HUDEP-2 (cell line): ENCODE measurements around the gene FOXN3.
A peak's percentile ranks its signal among the peaks of the same experiment; 100 is the strongest.
"Not testable (repeated sequence)": the region's sequence is repeated elsewhere in the genome, so short reads cannot be mapped to it uniquely, and the experiment has no call there.

Source experiments
- DNase-seq, 76 experiments: peaks; one replicate each; lab custom pipeline; 2025; ENCODE audit not compliant: unreplicated experiment in 76 of 76; lab: John Stamatoyannopoulos, UW

The FOXN3 gene

DNA sequence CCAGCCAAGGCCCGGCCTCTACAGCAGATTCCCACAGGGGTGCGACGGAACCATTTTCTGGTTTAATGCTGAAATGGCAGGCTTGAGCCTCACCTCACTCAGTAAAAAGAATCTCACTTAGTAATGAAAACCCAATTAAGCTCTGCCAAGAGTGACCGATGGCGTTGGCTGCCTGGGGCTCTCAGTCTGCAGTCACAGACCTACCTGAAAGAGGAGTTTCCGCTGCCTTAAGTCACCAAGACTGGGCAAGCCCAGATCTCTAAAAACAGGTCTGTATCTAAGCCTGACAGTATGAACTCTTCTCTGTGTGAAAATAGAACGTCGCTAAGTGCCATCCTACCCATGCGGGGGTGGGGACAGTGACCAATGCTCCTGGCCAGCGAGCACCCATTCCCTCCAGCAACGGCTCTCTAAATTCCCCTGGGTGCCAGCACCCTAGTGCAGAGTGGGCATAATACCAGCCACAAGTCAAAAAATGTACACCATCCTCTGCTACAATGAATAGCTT is 107.3 kb downstream of the FOXN3 start:
- DNase-seq, result no peak

DNA sequence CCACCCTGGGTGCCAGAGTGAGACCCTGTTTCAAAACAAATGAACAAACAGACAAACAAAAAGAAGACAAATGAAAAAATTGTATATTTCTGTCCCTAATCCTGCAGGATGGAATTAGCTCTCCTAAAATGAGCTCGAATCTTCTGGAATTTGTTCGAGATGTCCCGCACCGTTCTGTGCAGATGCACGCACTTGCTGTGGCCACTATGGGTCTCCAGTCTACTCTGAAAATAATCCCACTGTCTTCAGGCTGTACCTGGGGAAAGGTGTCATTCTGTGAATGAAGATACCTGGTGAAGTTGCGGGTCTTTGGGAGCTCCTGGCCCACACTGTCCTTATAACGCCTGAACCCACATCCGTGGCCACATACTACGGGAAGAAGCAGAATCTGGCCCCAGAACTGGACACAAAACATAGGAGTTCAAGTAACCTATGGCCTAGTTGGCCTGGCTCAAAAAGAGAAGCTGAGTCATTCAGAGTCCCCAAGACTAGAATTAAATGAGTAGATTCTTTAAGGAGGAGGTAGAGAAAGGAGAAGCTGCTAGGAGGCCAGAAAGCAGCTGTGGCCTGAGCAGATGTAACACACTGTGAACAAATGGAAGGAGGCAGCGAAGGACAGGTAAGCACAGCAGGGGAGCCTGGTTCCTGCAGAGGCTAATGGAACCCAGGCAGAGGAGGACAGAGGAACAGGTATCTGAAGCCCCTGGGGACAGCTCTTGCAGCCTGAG is 108.6 kb downstream of the FOXN3 start:
- DNase-seq, result no peak

DNA sequence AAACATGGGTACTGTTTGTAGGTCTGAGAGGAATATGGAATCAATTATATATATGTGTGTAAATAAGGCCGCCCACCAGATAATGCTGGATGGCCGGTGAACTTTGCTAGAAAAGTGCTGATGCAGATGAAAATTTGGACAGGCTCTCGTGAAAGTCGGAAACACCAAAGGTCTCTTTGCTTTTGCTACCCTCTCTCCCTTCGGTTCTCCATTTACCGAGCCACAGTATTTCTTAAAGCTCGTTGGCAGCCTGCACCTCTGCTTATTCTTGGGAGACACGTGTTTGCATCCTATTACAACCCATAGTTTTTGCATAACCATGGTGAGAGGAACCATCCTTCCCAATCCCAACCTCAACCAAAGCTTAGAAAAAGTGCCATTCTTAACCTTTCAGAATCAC is 109.6 kb downstream of the FOXN3 start:
- DNase-seq, result no peak

DNA sequence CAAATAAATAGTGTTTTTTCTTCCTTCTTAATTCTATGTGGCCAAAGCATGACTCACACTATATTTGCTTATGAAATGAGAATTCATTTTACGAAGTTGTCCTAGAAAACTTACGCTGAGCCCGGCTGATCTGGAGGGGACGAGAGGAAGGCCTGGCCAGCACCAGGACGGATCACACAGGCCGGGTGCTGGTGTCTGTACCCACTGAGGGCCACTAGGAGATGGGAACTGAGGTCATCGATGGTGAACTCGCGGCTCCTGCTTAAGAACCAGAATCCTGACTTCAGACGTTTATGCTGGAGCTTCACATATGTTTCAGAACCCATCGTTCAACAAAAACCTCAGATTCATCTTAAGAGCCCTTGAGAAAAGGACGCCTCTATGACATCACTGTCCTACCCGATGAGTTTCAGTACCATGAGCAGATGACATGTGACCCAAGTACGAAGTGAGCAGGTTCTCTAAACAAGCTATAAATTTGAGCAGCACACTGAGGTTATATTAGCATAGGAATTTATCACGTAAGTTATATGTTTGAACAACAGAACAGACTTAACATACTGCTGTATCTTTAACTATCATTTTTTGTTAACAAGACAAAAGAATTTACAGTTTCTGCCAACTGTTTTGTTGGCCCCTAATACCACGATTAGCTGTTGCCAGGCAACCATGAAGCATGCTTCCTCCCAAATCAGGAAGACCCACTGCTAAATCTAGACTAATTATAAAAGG is 111.9 kb downstream of the FOXN3 start:
- no peak for DNase-seq

DNA sequence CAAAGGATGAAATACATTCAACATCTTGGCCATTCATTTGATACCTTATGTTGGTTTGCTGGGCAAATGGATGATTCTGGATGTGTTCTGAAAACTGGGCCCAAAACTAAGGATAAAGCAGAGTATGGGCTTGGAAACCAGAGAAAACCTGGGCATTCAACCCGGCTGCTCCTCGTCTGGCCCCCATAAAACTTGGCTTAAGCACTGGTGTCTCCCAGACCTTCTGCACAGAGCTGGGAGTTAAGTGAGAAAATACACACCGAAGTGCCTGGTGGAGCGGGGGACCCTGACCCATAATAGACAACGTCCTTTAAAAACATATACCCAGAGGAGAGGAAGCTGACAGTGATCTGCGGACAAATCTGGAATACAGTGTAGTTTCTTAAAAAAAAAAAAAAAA is 112.5 kb downstream of the FOXN3 start:
- DNase-seq, result no peak

DNA sequence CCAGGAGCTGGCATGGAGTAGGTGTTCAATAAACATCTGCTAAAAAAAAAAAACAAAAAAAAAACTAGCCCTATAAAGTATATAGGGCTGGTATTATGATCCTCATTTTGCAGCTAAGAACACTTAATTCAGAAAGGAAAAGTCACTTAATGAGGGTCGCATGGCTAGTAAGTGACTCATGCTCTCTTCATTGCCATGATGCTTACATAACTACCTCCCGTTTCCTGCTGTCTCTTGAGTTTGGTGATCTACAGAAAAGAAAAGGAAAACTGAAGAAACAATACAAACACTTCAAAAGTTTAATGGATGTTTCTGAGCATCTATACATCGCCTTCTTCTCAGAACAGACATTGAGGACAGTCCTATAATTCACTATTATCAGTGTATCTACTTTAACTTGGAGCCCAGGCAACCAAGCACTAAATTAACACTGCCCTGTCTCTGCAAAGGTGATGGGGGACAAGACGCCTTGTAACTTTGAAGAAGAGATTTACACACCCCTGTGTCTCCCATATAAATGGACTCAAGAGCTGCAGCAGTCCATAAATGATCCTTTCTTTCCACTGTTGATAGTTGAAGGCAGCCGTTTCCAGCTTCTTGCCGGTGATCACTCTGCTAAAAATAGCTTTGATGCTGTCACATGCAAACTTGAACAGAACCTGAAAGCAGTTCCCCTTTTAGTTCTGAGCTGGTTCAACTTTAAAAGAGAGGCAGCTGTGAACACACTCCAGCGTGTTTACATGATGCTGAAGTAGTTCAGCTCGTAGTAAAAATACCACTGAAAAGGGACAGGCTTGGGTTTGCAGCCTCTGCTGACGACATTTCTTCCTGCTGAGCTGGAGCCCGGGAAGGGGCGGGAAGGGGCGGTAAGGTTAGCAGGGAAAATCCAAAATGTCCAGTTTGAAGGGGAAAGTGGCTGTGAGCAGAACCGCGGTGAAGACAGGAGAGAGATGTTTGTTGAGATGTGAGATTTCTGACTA is 113.3 kb downstream of the FOXN3 start:
- DNase-seq, result no peak

DNA sequence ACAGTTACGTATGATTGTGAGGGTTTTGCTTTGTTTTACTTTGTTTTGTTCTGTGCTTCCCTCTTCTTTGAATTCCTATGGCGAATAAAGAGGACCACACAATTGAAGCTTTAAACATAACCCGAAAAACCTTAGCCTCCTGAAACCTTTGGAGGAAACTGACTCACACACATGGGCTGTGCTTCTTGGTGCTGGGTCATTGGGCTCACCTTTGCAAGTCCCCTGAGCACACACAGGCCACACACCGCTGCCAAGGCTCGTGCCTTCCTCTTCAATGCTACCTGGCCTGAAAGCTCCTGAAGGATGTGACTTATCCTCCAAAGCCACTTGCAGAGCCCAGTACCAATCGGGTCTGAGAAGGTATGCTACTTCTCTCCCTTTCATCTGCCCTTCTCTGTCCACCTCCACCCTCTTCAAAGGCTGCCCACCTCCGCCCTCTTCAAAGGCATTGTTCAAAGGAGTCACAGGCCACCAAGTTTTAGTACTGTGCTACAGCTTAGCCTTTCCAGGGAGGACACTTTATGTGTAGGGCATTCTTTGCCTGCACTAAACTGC is 114.6 kb downstream of the FOXN3 start:
- no peak for DNase-seq

DNA sequence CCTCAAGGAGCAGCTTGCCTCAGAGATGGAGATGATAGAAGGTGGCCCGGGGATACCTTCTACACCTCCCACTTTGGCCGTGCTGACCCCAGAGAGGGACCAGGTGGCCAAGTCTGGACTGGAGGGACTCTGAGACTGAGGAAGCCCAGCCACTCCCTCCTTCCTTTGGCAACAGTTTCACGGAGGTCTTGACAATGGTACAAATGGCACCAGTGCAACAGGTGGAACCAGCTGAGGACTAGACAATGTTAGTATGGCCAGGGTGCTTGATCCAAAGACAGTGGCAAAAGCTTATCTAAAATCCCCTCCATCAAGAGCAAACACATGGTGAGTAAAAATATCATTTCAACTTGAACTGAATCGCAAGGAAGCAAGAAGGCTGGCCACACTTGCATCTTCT is 117.4 kb downstream of the FOXN3 start:
- no peak for DNase-seq

DNA sequence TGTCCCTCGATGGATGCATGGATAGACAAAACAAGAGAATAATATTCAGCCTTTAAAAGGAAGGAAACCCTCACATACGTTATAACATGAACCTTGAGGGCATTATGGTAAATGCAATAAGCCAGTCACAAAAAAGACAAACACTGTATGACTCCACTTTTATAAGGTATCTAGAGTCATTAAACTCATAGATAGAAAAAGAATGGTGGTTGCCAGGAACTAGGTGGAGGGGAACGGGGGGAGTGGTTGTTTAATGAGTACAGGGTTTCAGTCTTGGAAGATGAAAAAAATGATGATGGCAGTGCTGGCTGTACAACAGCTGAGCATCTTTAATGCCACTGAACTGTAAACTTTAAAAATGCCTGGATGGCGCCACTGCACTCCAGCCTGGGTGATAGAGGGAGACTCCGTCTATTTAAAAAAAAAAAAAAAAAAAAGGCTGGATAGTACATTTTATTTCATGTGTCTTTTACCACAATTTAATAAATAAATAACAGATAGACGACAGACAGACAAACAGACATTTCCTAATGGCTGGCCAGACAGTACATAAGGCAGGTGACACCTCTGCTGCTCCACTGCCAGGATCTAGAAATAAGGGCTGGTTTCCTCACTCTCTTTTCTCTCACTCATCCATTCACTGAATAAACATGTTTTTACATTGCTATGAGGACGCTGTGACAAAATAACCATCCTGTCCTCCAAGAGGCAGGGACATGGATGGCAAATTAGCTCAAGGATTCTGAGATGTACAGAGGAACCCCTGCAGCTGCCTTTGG is 118.8 kb downstream of the FOXN3 start:
- DNase-seq, result no peak

DNA sequence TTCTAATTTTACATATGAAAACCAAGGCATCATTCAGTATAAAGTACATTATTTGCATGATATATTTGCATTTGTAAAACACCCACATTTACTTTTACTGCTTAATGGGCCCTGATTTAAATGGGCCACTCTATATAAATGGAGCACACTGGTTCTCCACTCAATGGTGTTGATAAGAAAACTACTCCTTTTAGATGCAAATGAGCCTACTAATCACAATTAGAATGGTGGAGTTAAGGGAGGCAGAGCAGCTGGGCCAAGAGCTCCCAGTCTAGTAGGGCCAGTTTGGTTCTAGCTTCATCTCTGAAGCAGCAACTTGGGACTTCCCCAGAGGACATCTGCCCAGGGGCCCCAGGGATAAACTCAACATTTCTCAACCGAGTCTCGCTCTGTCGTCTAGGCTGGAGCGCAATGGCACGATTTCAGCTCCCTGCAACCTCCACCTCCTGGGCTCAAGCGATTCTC is 120.7 kb downstream of the FOXN3 start:
- no peak for DNase-seq

DNA sequence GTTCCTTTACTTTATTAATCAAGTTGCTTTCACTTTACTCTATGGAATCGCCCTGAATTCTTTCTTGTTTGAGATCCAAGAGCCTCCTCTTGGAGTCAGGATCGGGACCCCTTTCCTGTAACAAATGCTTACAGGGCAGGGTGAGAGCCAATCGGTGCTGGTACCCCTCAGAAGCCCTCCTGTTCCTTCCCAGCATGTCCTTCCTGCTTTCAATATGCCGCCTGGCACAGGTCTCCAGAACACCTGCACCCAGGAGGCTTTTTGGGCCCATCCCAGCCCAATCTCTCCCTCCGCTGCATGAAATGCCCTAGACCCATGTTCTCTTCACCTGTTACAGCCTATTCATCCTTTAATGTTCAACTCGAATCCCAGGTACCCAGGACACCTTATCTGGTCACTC is 122.2 kb downstream of the FOXN3 start:
- DNase-seq, result no peak

DNA sequence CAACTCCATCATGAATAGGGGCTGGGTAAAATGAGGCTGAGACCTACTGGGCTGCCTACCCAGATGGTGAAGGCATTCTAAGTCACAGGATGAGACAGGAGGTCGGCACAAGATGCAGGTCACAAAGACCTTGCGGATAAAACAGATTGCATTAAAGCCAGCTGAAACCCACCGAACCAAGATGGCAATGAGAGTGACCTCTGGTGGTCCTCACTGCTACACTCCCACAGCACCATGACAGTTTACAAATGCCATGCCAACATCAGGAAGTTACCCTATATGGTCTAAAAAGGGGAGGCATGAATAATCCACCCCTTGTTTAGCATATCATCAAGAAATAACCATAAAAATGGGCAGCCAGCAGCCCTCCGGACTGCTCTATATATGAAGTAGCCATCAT is 122.6 kb downstream of the FOXN3 start:
- DNase-seq, result not testable (repeated sequence)

DNA sequence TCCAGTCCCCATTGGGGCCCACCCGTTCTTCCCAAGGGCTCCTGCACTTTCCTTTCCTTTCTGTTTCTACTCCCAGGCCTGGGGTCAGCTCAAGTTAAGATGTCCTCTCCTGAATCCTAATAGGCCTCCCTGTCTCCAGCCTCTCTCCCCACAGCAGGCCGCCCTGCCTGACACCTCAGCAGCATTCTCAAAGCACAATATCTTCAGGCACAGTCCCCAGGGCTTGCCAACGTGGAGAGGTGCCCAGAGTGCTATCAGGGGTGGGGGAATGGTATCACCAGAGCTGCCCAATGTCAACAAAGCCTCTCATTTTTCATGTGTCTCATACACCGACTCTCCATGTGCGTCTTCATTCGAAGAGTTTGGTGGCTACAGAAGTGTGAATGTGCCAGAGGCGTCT is 123.0 kb downstream of the FOXN3 start:
- peak in 2 of 76 experiments; percentile 1 to 5 for DNase-seq

DNA sequence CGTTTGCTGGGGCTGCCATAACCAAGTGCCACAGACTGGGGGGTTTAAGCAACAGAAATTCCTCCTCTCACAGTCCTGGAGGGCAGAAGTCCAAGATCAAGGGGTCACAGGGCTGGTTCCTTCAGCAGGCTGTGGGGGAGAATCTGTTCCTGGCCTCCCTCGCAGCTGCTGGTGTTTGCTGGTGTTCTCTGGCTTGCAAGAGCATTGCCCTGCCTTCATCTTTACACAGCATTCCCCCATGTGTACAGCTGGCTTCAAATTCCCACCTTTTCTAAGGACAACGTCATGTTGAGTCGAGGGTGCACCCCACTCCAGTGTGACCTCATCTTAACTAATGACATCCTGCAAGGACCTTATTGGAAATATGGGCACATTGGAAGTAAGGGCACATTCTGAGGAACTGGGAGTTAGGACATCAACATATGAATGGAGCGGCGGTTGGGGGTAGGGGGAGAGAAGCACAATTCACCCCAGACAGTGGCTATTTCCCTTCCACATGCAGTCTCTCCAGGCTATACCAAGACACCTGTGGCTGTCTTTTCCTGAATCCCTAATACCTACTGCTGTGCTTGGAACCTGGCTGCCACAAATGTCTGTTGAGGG is 123.6 kb downstream of the FOXN3 start:
- DNase-seq, result no peak

DNA sequence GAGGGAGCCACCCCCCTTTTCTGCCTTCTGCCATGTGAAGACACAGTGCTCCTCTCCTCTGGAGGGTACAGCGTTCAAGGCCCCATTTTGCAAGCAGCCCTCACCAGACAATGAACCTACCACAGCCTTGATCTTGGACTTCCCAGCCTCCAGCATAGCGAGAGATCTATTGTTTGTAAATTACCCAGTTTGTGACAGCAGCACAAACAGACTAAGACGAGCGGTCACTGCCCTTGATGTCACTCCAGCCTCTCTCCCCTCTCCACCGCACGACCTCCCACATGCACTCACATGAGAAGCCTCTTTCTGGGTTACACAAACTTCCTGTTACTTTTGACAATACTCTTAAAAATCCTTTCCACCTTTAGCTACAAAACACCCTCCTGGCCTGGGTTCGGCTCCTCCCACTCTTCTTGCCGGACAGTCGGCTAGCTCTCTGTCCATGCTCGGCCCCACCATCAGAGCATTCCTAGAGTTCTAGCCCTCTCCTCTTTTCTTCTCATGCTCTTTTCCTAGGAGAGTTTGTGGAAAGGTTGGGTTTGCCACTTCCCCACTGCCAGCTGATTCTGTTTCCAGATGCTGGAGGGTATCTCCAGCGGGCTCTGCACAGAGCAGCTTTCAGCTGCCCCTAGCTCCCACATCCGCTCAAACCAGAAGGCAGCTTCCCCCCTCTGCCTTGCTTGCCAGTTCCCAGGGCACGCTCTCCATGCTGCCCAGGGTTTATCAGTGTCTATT is 124.3 kb downstream of the FOXN3 start:
- no peak for DNase-seq

DNA sequence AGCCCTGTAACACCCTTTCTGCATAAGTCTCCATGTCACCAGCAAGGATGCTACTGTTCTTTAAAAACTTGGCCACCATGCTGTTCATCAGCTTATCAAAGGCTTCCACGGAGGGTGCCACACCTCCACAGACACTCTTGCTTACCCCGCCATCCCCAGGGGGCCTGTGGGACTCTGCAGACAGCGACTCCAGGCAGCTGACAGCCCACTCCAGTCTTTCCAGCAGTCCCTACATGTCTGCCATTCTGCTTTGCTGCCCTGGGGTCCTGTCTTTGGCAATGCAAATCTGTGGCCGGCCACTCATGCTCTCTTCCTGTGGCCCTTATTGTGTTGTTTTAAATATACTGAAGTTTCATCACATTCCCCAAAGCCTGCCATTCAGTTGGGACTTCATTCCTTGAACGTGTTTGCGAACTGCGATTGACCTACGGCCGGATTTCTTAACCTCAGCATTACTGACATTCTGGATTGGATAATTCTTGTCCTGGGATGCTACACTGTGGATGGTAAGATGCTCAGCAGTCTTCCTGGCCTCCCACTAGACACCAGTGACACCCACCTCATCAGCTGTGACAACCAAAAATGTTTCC is 125.6 kb downstream of the FOXN3 start:
- no peak for DNase-seq

DNA sequence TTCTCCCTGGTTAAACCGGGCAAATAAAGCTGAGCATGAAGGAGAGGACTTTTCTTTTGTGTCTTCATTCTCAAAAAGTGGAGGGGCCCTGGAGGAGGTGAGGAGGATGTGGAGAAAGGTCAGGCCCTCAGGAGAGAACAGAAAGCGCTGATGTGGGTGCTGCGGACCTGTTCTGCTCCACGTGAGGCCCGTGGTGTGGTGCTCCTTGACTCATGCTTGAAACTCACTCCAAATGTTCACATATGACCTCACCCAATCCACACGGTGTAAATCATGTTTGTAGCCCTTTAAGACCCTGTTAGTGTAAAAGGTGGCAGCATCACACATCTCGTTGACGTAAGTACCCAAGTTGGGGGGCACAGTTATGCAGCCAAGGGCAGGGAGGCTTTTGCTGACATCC is 126.2 kb downstream of the FOXN3 start:
- no peak for DNase-seq

DNA sequence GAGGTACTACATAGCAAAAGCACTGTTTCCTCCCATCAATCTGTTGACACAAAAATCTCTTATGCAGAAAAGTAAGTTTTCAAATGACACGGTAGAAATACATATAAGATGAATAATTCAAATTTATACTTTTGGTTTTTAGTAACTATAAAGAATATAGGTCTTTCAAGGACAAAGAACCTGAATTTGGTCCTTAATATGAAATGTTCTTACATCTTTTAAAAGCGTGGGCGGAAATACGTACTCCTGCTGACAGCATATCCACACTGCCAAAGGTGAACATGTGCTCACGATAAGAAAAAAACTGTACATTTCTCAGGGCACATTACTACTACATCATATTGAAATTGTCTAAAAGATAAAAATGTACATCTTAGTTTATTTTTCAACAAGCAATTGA is 127.6 kb downstream of the FOXN3 start:
- DNase-seq, result no peak
